Occipital lobe (tissue), 2 donors: ENCODE measurements around the gene RASL10B. TPM values are rescaled to one million over a fixed set of nuclear protein-coding genes. Genes with fewer than 3 reads are reported as not detected.

Source experiments
- DNase-seq: peaks from one replicate; lab custom pipeline; 2025; lab: John Stamatoyannopoulos, UW
- total RNA-seq: library from RNA; depleted of rRNA; stranded (reverse); fragments of >200 nt; gene quantifications from one replicate; pipeline ENCODE4 v1.2.3, GENCODE V29; 2014

Gene RASL10B
- total RNA-seq, 1 donor from 2014 or later = 5.1 TPM

DNA sequence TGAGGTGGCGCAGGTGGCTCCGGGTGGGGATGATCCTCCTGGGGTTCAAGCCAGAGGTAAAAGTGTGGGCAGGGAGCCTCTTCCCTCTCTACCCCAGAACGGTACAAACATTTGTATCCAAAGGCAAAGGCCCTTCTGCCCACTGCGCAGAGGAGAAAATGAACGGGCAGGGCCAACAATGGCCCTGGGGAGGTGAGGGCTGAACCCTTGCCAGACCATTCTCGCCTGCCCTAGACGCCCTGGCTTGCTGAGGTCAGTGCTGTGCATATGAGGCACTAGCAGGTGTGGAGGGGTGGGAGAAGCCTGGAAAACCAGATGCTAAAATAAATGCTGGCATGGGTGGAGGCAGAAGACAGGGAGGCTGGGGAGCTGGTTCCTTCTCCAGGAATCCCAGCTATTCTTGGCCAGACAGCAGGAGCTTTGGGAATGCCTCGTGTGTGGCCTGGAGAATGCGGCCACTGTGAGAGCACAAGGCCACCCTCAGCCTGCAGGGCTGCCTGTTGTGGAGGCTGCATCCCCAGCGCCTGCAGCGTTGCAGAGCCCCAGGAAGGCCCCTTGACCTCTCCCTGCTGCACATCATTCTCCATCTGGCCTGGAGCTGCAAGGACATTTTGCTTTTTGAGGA is 33.8 kb downstream of the RASL10B start:
- DNase-seq = no peak

DNA sequence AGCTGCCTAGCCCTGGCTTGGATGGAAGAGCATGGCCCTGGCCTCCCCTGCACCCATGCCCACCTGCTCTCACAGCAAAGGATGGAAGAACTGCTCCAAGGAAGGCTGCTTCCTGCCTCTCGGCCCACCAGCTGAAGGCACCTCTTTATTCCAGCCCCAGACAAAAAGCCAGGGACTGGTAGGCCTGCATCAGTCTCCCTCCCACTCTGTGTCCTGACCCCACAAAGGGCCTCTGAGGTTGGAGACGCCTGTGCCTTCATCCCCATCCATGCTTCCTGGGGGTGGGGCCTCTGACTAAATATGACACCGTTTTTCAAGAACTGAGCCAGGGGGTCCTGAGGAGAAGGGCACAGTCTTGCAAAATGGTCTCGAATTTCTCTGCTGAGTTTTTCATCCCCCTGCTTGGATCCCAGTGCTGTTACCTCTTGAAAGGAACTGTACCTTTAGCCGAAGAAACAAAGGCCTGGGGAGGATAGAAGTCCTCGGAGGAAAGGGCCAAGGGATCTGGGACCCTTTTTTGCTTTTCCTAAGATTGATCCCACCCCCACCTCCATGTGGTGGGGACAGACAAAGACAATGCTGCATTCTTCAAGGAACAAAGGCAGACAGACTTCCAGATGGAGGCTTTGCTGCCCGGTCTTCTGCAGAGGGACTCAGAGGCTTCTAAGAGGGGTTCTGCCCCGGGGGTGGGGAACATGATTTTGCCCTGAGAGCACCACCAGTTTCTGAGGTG is 34.5 kb downstream of the RASL10B start:
- DNase-seq = no peak

DNA sequence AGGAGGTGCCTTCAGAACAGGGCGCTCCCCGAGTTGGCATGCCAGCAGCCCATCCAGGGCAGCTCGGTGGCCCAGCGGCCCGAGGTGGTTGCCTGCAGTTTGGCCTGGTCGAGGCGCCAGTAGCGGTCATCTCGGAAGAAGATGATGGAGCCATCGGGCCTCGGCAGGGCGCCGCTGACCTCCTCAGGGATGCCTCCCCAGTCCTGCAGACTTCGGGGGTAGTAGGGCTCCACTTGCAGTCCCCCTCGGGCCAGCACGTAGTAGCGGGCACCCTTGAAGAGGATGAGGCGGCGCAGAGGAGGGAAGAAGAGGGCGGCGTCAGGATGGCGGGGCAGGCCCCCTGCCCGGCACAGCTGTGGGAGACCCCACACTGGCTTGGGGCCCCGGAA is 35.0 kb downstream of the RASL10B start:
- no peak for DNase-seq

DNA sequence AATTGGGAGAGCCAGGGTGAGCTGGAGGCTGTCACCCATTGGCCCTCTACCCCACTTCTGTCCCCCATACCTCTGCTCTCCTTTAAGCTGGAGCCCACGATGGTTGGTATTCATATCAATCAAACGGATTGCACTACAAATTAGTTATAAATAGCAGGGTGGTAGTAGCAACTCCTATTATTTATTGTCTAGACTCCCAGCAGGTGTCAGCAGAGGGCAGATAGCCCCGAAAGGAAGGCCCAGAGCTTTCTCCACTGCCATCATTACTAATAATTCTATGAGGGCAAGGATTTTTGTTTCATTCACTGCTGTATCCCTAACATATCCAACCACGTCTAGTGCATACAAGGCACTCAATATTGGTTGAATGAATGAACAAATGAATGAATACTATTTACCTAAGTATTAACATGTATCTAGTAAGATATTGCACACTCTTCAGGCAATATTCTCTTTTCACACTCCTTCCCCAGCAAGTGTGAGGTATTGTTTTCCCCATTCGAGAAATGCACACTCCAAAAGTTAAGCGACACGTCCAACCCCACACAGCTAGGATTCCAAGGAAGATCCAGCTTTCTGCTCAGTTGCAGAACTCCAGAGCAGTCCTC is 35.6 kb downstream of the RASL10B start:
- DNase-seq = no peak

DNA sequence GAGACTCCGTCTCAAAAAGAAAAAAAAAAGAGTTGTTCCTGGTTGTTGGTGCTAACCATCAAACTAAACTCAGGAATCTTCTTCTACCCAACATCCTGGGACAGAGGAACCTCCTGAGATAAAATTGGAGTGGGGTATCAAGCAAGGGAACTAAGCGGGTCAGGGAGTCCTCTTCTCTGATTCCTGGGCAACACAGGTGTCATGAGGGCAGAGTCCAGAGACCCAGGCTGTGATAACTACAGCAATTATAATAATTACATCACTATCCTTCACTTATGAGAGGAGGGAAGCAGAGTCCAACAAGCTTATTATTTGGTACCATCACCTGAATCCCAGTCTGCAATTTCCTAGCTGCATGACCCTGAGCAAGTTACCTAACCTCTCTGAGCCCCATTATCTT is 37.4 kb downstream of the RASL10B start:
- no peak for DNase-seq

DNA sequence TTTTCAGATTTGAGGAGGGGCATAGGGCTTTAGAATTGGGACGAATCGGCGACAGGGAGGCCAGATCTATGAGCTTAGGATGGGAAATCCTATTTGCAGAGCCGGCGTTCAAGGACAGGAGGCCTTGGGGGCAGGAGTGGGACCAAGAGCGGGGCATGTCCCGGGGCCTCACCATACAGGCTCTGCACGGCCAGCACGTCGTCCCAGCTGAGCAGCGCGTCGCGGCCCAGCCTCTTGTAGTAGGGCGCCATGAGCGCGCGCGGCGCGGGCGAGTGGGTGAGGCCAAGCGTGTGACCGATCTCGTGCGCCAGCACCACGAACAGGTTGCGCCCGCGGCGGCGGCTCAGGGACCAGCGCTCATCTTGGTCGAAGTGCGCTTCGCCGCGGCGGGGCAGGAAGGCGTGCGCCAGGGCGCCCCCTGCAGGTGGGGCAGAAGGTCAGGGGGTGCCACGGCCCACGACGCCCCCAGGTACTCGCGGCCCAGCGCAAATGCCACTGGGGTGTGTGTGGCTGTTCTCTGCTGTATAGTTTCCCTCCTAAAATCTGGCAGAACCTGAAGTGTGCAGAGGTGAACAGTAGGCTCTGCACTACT is 38.6 kb downstream of the RASL10B start:
- no peak for DNase-seq

DNA sequence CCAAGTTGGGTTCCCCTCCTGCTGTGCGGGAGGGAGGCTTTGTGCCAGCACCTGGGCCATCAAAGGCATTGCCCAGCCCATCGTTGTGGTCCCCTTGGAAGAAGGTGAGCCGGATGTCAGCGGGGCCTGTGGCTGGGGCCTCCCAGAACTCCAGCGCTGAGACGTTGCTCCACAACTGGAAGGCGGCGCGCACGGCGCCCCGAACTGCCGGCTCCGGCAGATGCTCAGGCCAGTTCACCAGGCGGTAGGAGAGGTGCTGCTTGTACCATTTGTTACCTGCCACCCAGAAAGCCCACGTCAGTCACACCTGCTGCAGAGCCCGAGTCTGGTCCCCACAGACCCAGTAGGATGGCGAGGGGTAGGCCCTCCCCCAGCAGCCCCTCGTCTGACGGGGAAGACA is 41.7 kb downstream of the RASL10B start:
- DNase-seq = no peak

DNA sequence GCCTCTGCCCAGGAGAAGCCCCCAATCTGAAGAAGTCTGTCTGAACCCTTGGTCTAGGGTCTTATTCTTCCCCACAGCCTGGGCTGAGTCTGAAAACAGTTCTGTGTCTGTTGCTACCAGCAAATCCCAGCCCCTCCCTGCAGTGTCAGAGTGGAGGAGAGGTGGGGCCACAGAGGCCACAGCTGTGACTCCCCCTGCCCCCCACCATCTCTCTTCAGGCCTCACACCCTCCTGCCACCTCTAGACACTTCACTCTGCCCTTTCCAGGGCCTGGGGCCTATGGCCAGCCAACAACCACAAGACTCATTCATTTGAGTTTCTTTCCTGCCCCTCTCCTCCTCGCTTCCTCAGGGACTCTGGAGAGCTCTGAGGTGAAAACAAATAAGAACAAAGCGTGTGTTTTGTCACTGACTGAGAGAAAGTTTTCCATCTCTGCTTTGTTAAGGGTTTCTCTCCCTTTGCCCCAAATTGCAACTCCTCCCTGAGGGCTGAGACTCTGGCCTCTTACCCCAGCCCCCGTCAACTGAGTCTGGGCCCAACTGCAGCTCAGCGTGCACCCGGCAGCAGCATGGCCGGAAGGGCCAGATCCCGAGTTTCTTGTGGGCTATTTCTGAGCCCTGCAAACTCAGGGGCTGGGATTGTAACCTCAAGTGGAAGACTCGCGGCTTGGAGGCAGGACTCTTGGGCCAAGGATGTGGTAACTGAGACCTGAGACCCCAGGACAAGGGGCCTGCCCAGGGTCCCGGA is 42.4 kb downstream of the RASL10B start:
- DNase-seq = no peak

DNA sequence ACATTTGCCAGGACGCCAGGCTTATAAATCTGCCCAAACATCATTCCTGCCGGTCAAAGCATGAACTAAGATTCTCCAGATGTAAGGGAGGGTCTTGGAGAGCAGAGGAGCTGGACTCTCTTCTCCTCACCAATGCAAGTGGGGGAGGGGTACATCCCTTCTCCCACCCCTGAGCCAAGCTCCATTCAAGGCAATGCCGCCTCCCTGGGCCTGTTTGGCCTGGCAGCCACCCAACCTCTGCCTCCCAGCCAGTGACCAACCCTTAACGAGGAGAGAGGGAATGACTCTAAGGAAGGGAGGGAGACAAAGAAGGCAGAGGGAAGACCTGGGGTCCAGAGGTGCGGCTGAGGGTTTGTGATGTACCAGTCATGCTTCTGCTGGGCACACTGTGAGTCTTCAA is 43.1 kb downstream of the RASL10B start:
- DNase-seq = no peak

DNA sequence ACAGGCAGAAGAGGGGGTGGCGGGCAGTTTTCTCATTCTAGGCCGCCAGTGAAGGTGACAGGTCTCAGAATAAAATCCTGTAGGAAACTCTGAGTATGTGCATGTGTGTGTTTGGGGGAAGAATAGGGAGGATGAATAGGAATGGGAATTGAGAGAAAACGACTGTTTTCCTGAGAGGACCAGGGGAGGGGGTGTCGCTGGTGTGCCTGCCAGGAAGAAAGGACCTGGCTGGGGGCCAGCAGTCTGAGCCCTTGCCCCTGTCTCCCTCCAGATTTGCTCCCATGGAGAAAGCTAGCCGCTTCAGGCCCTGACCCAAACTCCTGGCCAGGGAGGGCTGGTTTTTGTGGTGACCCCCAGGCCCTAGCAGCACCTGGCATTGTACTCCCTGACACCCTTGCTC is 43.6 kb downstream of the RASL10B start:
- DNase-seq = no peak

DNA sequence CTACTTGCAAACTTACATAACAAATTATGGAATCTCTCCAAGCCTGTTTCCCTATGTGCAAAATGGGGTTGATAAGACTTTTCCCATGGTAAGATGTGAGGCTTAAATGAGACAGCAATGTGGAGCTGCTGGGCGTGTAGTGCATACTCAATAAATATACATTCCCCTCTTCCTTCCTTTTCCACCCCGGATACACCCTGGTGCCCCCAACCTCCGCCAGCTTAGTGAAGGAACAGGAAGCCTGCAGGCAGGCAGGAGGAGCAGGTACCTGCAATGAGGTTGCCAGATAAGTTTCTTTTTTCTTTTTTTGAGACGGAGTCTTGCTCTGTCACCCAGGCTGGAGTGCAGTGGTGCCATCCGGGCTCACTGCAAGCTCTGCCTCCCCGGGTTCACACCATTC is 44.1 kb downstream of the RASL10B start:
- DNase-seq = no peak

DNA sequence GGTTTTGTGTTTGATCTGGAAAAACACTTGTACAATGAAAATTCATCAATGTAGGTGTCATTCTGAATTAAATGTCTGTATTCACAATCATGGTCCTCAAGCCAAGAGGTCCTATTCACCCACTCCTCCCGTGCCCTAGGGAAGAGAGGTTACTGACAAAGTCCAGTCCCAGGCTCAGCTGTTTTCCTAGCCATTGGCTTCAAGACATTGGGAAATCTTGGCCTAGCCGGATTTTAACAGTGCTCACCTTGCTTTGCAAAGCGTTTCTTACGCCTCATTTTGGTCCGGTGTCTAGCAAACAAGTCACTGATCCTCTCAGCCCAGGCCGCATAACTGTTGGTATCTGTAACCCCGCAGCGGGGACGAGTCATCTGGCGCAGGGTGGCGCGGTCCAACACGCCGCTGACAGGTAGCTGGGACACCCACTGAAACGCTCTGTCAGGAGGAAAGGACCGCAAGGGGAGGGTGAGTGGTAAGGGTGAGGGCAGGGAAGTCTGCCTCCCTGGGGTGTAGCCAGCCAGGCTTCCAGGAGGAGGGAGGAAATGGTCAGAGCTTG is 47.3 kb downstream of the RASL10B start:
- no peak for DNase-seq

DNA sequence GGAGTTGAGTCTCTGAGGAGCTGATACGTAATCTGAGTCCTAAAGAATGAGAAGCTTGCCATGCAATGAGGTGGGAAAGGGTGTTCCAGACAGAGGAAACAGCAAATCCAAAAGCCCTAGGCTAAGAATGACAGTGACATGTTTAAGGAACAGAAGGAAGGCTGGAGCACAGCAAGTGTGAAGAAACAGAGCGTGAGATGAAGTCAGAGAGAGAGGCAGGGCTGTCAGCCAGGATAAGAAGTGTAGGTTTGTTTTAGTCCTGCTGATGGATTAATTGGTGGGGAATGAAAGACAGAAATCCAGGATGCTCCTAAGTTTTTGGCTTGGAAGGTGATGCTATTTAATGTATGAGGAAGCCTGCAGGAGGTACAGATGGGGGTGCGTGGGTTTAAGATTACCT is 49.5 kb downstream of the RASL10B start:
- no peak for DNase-seq

DNA sequence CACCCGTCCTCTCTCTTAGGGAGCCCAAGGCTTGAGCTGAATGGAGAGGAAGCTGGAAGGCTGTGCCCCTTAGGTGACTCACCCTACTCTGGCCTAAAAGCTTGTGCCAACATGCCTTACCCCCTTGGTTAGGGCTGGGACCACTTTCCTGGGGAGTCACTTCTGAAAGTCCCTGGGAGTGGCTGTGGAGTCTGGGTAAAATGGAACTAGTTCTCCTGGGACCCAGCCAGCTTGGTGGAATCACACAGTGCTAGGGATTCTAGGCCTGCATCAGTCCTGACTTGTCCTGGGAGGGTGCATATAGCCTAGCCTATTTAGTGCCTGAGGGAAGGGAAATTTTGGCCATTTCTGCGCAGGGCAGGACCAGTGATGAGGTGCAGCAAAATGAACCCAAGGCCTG is 53.5 kb downstream of the RASL10B start:
- DNase-seq = no peak

DNA sequence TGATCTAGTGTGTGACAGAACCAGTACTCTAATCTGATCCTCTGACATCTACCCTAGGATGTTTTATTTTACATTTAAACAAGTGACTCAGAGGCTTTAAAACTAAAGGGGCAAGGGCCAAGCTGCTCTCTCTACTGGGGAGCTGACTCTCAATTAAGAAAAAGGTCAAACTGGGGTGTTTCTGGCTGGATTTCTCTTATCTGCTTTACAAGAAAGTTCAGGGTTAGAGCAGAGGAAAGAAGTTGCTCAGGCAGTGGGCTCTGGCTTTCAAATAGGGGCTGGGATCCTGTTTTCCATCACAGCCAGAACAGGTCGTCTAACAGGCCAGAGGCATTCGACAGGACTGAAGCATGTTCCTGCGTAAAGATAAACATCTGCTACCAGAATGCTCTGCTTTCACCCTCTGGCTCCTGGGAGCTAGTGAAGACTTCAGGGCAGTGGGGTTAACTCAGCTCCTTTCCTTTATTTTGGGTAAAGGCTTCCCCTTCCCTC is 55.5 kb downstream of the RASL10B start:
- no peak for DNase-seq

DNA sequence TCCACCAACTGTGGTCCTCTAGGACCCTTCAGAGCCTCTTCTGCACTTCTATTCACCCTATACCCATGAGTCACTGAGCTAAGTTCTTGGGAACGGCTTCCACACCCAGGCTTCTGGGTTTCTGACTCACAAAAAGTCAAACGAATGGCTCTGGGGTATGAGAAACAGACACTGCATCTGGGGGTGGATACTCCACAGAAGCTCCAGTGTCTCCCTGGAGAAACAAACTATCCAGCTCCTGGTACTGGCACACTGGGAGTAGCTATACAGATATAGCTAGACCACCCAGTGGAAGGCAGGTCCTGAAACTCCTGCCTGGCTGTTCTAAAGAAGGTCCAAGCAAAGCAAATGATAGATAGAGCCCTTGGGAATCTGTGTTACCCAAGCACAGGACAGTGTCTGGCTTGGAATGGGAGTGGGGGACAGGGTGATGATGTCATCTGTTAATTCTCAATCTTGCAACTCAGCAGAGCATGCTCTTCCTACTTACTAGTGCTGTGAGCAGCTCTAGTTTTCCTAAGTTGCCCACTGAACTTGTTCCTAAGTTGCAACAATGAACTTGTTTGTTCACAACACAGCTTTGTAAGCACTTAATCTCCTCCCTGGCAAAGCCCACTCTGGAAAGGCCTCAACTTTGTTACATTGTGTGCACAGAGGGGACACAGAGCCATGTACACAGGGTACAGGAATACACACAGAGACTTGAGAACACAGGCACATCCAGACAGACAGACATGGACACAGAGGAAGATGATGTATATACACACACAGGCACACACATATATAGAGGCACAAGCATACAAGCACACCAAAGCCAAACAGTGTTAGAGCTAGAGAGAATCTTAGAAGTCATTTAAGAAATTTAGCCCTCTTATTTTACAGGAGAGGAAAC is 57.3 kb downstream of the RASL10B start:
- no peak for DNase-seq

DNA sequence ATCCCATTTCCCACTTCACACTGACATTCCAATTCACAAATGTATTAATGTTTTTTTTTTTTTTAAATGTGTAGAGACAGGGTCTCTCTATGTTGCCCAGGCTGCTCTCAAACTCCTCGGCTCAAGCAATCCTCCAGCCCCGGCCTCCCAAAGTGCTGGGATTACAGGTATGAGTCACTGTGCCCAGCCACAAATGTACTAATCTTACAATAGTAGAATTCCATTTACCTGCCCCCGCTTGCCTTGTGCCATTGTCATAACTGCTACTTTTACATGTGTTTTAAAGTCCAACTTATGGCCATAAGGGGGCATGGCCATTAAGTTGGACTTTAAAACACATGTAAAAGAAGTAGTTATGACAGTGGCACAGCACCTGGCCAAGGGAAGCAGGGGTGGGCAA is 59.4 kb downstream of the RASL10B start:
- no peak for DNase-seq

DNA sequence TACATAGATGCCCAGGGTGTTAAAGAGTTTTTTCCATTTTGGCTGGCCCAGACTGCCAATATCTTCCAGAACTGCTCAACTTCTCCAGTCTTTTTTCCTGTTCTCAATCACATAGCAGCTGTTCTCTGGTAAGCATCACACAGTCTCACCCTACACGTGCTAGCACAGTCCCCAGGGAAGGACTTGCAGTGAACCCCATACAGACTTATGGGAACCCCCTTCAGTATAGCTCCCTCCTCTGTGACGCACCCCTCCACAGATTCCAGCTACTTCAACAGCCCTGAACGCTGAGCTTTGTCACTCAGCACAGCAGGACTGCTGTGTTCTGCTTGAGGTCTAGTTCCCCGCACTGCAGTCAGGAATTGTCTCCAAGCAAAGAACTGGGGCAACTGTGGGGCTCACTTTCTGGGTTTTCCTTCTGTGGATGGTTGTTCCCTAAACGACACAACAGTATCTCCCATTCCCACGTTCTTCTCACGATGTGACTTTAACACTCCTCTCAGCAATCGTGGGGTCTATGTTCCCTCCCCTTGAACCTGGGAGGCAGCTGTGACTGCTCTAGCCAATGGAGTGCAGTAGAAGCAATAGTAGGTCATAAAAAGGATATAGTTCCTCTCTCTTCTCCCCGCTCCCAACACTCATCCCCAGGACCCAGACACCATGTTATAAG is 60.4 kb downstream of the RASL10B start:
- DNase-seq = no peak
